Karpas-422 (cell line): ENCODE measurements around the gene NOP53. TPM values are rescaled to one million over a fixed set of nuclear protein-coding genes. Genes with fewer than 3 reads are reported as not detected.
A peak's percentile ranks its signal among the peaks of the same experiment; 100 is the strongest.
"Not testable (repeated sequence)": the region's sequence is repeated elsewhere in the genome, so short reads cannot be mapped to it uniquely, and the experiment has no call there.

Experiments used
- DNase-seq: peaks from one replicate; pipeline ENCODE4 v3.0.0-alpha.2; 2015
- H2AFZ ChIP-seq: fragments of 200-600 bp; sonication (generic); 2 replicates; pipeline ENCODE4 v1.6.1; 2014; ENCODE audit warnings: antibody characterized with exemption, low read length, mixed read lengths
- H3K27ac ChIP-seq: fragments of 200-600 bp; sonication (generic); 2 replicates; pipeline ENCODE4 v1.5.1; 2014; ENCODE audit warnings: mild to moderate bottlenecking, low read length, moderate library complexity
- H3K27me3 ChIP-seq: fragments of 200-600 bp; sonication (generic); 2 replicates; pipeline ENCODE4 v1.6.1; 2014; ENCODE audit warnings: low read length, mixed read lengths
- H3K36me3 ChIP-seq: fragments of 200-600 bp; sonication (generic); 2 replicates; pipeline ENCODE4 v1.6.1; 2014; ENCODE audit warnings: low read length, mixed read lengths; ENCODE audit not compliant: insufficient read depth
- H3K4me1 ChIP-seq: fragments of 200-600 bp; sonication (generic); 2 replicates; pipeline ENCODE4 v1.6.1; 2014; ENCODE audit warnings: mild to moderate bottlenecking, low read length, mixed read lengths
- H3K4me2 ChIP-seq: fragments of 200-600 bp; sonication (generic); 2 replicates; pipeline ENCODE4 v1.6.1; 2014; ENCODE audit warnings: low read length, low read depth, mild to moderate bottlenecking; ENCODE audit not compliant: poor library complexity, severe bottlenecking
- H3K4me3 ChIP-seq: fragments of 200-600 bp; sonication (generic); 2 replicates; pipeline ENCODE4 v1.5.1; 2014; ENCODE audit warnings: mild to moderate bottlenecking, antibody characterized with exemption, low read length, mixed read lengths
- H3K79me2 ChIP-seq: fragments of 200-600 bp; sonication (generic); 2 replicates; pipeline ENCODE4 v1.6.1; 2014; ENCODE audit warnings: mild to moderate bottlenecking, low read length, mixed read lengths
- H3K9ac ChIP-seq: fragments of 200-600 bp; sonication (generic); 2 replicates; pipeline ENCODE4 v1.6.0; 2014; ENCODE audit warnings: low read length
- H3K9me2 ChIP-seq: fragments of 200-600 bp; sonication (generic), shearing (Covaris generic); replicated peaks from 2 replicates; pipeline ENCODE4 v1.6.0; 2014; ENCODE audit warnings: mild to moderate bottlenecking, low read length, moderate library complexity; ENCODE audit not compliant: insufficient read depth
- H3K9me3 ChIP-seq: fragments of 300-700, 200-600 bp; sonication (generic); 2 replicates; pipeline ENCODE4 v1.6.1; 2014; ENCODE audit warnings: low read length, mixed read lengths
- H4K20me1 ChIP-seq: fragments of 200-600 bp; sonication (generic); 2 replicates; pipeline ENCODE4 v1.6.1; 2014; ENCODE audit warnings: mild to moderate bottlenecking, antibody characterized with exemption, low read length, low read depth; ENCODE audit not compliant: insufficient read depth
- total RNA-seq: library from RNA; depleted of rRNA; stranded (reverse); fragments of >200 nt; shearing (Covaris generic); gene quantifications from 2 replicates; pipeline ENCODE4 v1.2.3, GENCODE V29; 2014; ENCODE audit warnings: low replicate concordance

Gene NOP53
- total RNA-seq, 1 experiment from 2014 or later = 145 TPM

- Histone ChIP-seq H3K27ac (no peak overlapping the region), H3K9ac (no peak overlapping the region), H3K27me3 (no peaks in the 10 kb centered on the region), H3K36me3 (peaks cover 7% of the 10 kb centered on the region; the same call in 1 of the 2 replicates), H3K4me3 (no peak overlapping the region), H3K9me3 (no peaks in the 10 kb centered on the region), H3K4me1 (peaks cover 32% of the 10 kb centered on the region), H3K79me2 (peaks cover 17% of the 10 kb centered on the region), H2AFZ (no peak overlapping the region), H3K4me2 (no peak overlapping the region), H4K20me1 (no peaks in the 10 kb centered on the region), H3K9me2 (no peaks in the 10 kb centered on the region)
- DNase-seq = no peak
Measured at GRCh38 chr19:47742634-47743033, 2.7 kb upstream of the NOP53 start.

- Histone ChIP-seq H3K79me2 (peaks cover 28% of the 10 kb centered on the region), H3K36me3 (peaks cover 16% of the 10 kb centered on the region; the same call in 1 of the 2 replicates), H3K9ac (peak overlapping the region; percentile 94), H3K4me3 (peak overlapping the region; percentile 98), H3K4me2 (peak overlapping the region; percentile 64), H3K4me1 (peaks cover 24% of the 10 kb centered on the region)
- not testable (repeated sequence) for H3K9me2 ChIP-seq, H2AFZ ChIP-seq, H3K27ac ChIP-seq, H3K27me3 ChIP-seq, DNase-seq, H4K20me1 ChIP-seq, H3K9me3 ChIP-seq
Measured at GRCh38 chr19:47746129-47746528, 783 bp downstream of the NOP53 start.

- Histone ChIP-seq H3K27me3 (no peaks in the 10 kb centered on the region), H3K9me2 (no peaks in the 10 kb centered on the region), H3K36me3 (peaks cover 21% of the 10 kb centered on the region; the same call in 1 of the 2 replicates), H3K27ac (no peak overlapping the region), H4K20me1 (no peaks in the 10 kb centered on the region), H2AFZ (no peak overlapping the region), H3K79me2 (peaks cover 28% of the 10 kb centered on the region), H3K9ac (no peak overlapping the region), H3K4me1 (peaks cover 16% of the 10 kb centered on the region), H3K4me2 (no peak overlapping the region), H3K9me3 (no peaks in the 10 kb centered on the region), H3K4me3 (no peak overlapping the region)
- no peak for DNase-seq
Measured at GRCh38 chr19:47749326-47749725, 4.0 kb downstream of the NOP53 start.

GRCh38 chr19:47750752-47751151 is 5.4 kb downstream of the NOP53 start:
- Histone ChIP-seq H3K9ac (no peak overlapping the region), H3K9me2 (no peaks in the 10 kb centered on the region), H3K4me1 (peaks cover 10% of the 10 kb centered on the region), H2AFZ (no peak overlapping the region), H3K36me3 (peaks cover 21% of the 10 kb centered on the region; the same call in 1 of the 2 replicates), H3K27me3 (no peaks in the 10 kb centered on the region), H3K27ac (no peak overlapping the region), H4K20me1 (0 out of 2 replicates have a peak, but pooled peaks cover under 1% of the 10 kb centered on the region), H3K4me2 (no peak overlapping the region), H3K9me3 (no peaks in the 10 kb centered on the region), H3K79me2 (peaks cover 28% of the 10 kb centered on the region), H3K4me3 (no peak overlapping the region)
- no peak for DNase-seq

GRCh38 chr19:47752440-47753211 is 7.3 kb downstream of the NOP53 start:
- peaks cover 14% of the 10 kb centered on the region for H3K36me3 ChIP-seq
- no peak overlapping the region for H3K4me3 ChIP-seq
- no peak for DNase-seq
- H3K9me3 ChIP-seq = no peaks in the 10 kb centered on the region
- 0 out of 2 replicates have a peak, but pooled peaks cover 5% of the 10 kb centered on the region for H4K20me1 ChIP-seq
- no peak overlapping the region for H3K4me2 ChIP-seq
- no peak overlapping the region for H3K27ac ChIP-seq
- H3K9me2 ChIP-seq = no peaks in the 10 kb centered on the region
- H3K27me3 ChIP-seq = no peaks in the 10 kb centered on the region
- no peak overlapping the region for H3K9ac ChIP-seq
- H3K79me2 ChIP-seq = peaks cover 12% of the 10 kb centered on the region
- no peaks in the 10 kb centered on the region for H3K4me1 ChIP-seq
- no peak overlapping the region for H2AFZ ChIP-seq

GRCh38 chr19:47754206-47755064 is 9.1 kb downstream of the NOP53 start:
- H3K9me3 ChIP-seq = no peaks in the 10 kb centered on the region
- H4K20me1 ChIP-seq = 0 out of 2 replicates have a peak, but pooled peaks cover 5% of the 10 kb centered on the region
- DNase-seq = no peak

GRCh38 chr19:47755065-47755761 is 9.9 kb downstream of the NOP53 start:
- no peak overlapping the region for H2AFZ ChIP-seq
- H3K9ac ChIP-seq = no peak overlapping the region
- H3K79me2 ChIP-seq = no peaks in the 10 kb centered on the region
- H3K36me3 ChIP-seq = peaks cover 9% of the 10 kb centered on the region
- H3K9me2 ChIP-seq = no peaks in the 10 kb centered on the region
- no peak for DNase-seq
- no peak overlapping the region for H3K4me3 ChIP-seq
- no peaks in the 10 kb centered on the region for H3K4me1 ChIP-seq
- no peaks in the 10 kb centered on the region for H3K9me3 ChIP-seq
- H4K20me1 ChIP-seq = 0 out of 2 replicates have a peak, but pooled peaks cover 5% of the 10 kb centered on the region
- H3K27ac ChIP-seq = no peak overlapping the region
- no peaks in the 10 kb centered on the region for H3K27me3 ChIP-seq
- H3K4me2 ChIP-seq = no peak overlapping the region

More at GRCh38 chr19:47754206-47755064, 9.1 kb downstream of the NOP53 start:
- Histone ChIP-seq H3K4me3 (no peak overlapping the region), H3K27ac (no peak overlapping the region), H3K4me2 (no peak overlapping the region), H2AFZ (no peak overlapping the region), H3K27me3 (no peaks in the 10 kb centered on the region), H3K36me3 (peaks cover 9% of the 10 kb centered on the region), H3K79me2 (no peaks in the 10 kb centered on the region), H3K4me1 (no peaks in the 10 kb centered on the region), H3K9me2 (no peaks in the 10 kb centered on the region), H3K9ac (no peak overlapping the region)
